ENCODE measurements around the gene MIEN1. TPM values are rescaled to one million over a fixed set of nuclear protein-coding genes. Genes with fewer than 3 reads are reported as not detected.
"Not testable (repeated sequence)": the region's sequence is repeated elsewhere in the genome, so short reads cannot be mapped to it uniquely, and the experiment has no call there.

The MIEN1 gene
- total and polyA plus RNA-seq, 2 of the 13 experiments (the other 11 are each of a cell fraction or from before 2014, with no cell fraction given), result 40.6 to 56.6 TPM

GRCh38 chr17:39765175-39765574 lies 34.8 kb upstream of the MIEN1 start (continued):
- TF ChIP-seq ZNF281 (CRISPR knock-in tag; IDR thresholded peaks at IDR 0.05; ENCODE audit: borderline replicate concordance) (no peak), PCBP2 (optimal IDR thresholded peaks at IDR 0.05; ENCODE audit: low read depth, low read length, poor library complexity, severe bottlenecking) (no peak), ZNF777 (CRISPR knock-in tag; IDR thresholded peaks at IDR 0.05) (no peak), ZFP36L2 (CRISPR knock-in tag; IDR thresholded peaks at IDR 0.05) (no peak), JUN (CRISPR knock-in tag; IDR thresholded peaks at IDR 0.05) (no peak)

GRCh38 chr17:39764171-39764570 lies 33.8 kb upstream of the MIEN1 start:
- H3K4me2 ChIP-seq (ENCODE audit: low read depth, low read length); POLR2A ChIA-PET; H3K4me3 ChIP-seq (replicated peaks in 1 of 3; ENCODE audit: insufficient read depth in 1 of 3, low read depth in 2 of 3, low read length in 3 of 3); CTCF ChIA-PET (ENCODE audit: low intra/inter-chr PET ratio, low total read pairs); H3K27ac ChIP-seq (ENCODE audit: extremely low read length, insufficient read depth, low read length); intact Hi-C loops (cut with micrococcal nuclease; ENCODE audit: unreplicated experiment); H3K9ac ChIP-seq (ENCODE audit: insufficient read depth, low read depth, low read length); H3K9me3 ChIP-seq (ENCODE audit: low read length); H4K20me1 ChIP-seq (ENCODE audit: insufficient read depth, low read length); H3K79me2 ChIP-seq (ENCODE audit: insufficient read depth, low read length); H3K4me1 ChIP-seq (ENCODE audit: insufficient read depth, low read length); BruUV-seq (replicated peaks); ATAC-seq; DNase-seq (ENCODE audit: low spot score); FAIRE-seq; in situ Hi-C loops (cut with HindIII; ENCODE audit: extremely low pct_ligation_motif_present, low pct_unique_long_range_greater_than_20kb); H2AFZ ChIP-seq (ENCODE audit: low read length); H3K36me3 ChIP-seq (replicated peaks in 1 of 2; ENCODE audit: control insufficient read depth in 1 of 2, insufficient read depth in 2 of 2, low read length in 2 of 2): not testable (repeated sequence)
- 7% methylated on average over 3 of the region's 3 CpGs for WGBS (ENCODE audit: low lambda C conversion rate)
- peaks cover 1 to 55% of the 10 kb centered on the region in 2 experiments for H3K27me3 ChIP-seq (ENCODE audit: control insufficient read depth in 1 of 2, insufficient read depth in 2 of 2, low read length in 2 of 2)

Measured in HepG2 (cell line).